Panc1 (cell line): ENCODE data around the gene CEND1. TPM values are rescaled to one million over a fixed set of nuclear protein-coding genes. Genes with fewer than 3 reads are reported as not detected.

Source experiments
- ATAC-seq: fragments of 200-7000 bp; cut with Tn5 transposase; 2 replicates; pipeline ENCODE4 v1.9.1; 2020; ENCODE audit warnings: mild to moderate bottlenecking, moderate library complexity
- BruUV-seq: library from RNA; stranded (reverse); fragments of 400-500 nt; replicated peaks from 2 replicates; lab custom pipeline; 2021; lab: Mats Ljungman, UMichigan
- CTCF ChIA-PET: fragments of 300-600 bp; sonication (Branson Sonifier 250); formaldehyde crosslinking; loops from one replicate; lab custom pipeline; 2022; ENCODE audit warnings: antibody characterized with exemption; lab: Charles Lee
- POLR2A ChIA-PET: fragments of 300-600 bp; sonication (Branson Sonifier 250); formaldehyde crosslinking; loops from one replicate; lab custom pipeline; 2022; ENCODE audit warnings: antibody characterized with exemption; lab: Charles Lee
- DNase-seq: peaks from one replicate; pipeline ENCODE4 v3.0.0-alpha.2; 2010; ENCODE audit warnings: low read depth, low spot score
- H3K27ac ChIP-seq: 2 replicates; pipeline ENCODE4 v1.5.1; 2011; ENCODE audit warnings: mild to moderate bottlenecking, low read length, inconsistent platforms
- H3K27me3 ChIP-seq: fragments of 200-500 bp; sonication (Bioruptor generic); 2 replicates; pipeline ENCODE4 v1.6.0; 2014; ENCODE audit warnings: low read length, inconsistent platforms; ENCODE audit not compliant: control insufficient read depth, insufficient read depth
- H3K36me3 ChIP-seq: fragments of 200-500 bp; sonication (Bioruptor generic); 2 replicates; pipeline ENCODE4 v1.5.1; 2014; ENCODE audit warnings: inconsistent platforms, mild to moderate bottlenecking, low read length, moderate library complexity; ENCODE audit not compliant: control insufficient read depth, insufficient read depth
- H3K4me1 ChIP-seq: 2 replicates; pipeline ENCODE4 v1.5.1; 2011; ENCODE audit warnings: inconsistent platforms, mild to moderate bottlenecking, low read length, moderate library complexity; ENCODE audit not compliant: control insufficient read depth, insufficient read depth
- H3K4me3 ChIP-seq, 2 experiments: 2 replicates each; pipeline ENCODE4 v1.5.1; 2011 to 2012; ENCODE audit warnings: low read depth in 2 of 2, low read length in 2 of 2, mild to moderate bottlenecking in 2 of 2, inconsistent platforms in 1 of 2, moderate library complexity in 1 of 2
- H3K9me3 ChIP-seq: fragments of 200-500 bp; sonication (Bioruptor generic); 2 replicates; pipeline ENCODE4 v1.5.1; 2014; ENCODE audit warnings: low read depth, mild to moderate bottlenecking, inconsistent platforms, low read length, moderate library complexity; ENCODE audit not compliant: control insufficient read depth, insufficient read depth
- POLR2AphosphoS5 ChIP-seq: IDR thresholded peaks from 2 replicates; pipeline ENCODE4 v1.6.1; 2012; ENCODE audit warnings: mild to moderate bottlenecking, low read depth, low read length, moderate library complexity
- SIN3A ChIP-seq: IDR thresholded peaks from 2 replicates; pipeline ENCODE4 v1.6.1; 2012; ENCODE audit warnings: low read depth, mild to moderate bottlenecking, low read length, moderate library complexity, borderline replicate concordance; ENCODE audit not compliant: insufficient read depth
- TCF7L2 ChIP-seq: IDR thresholded peaks from 2 replicates; pipeline ENCODE4 v1.6.1; 2011; ENCODE audit warnings: mild to moderate bottlenecking, low read depth, low read length, inconsistent platforms
- in situ Hi-C: cut with HindIII; loops from 2 replicates; pipeline ENCODE4 v1.10.0; 2016; ENCODE audit warnings: low sequenced_read_pairs, low pct_unique_long_range_greater_than_20kb
- intact Hi-C: fragments of 100-400 bp; cut with micrococcal nuclease; formaldehyde crosslinking; loops from one replicate; pipeline ENCODE4 v1.10.0; 2022; ENCODE audit not compliant: unreplicated experiment
- total RNA-seq: library from RNA; stranded (reverse); gene quantifications from one replicate; pipeline ENCODE4 v1.2.1, GENCODE V29; 2021; ENCODE audit not compliant: unreplicated experiment
- TF ChIP-seq, protein P1 (sequence below): fragments of 450-650 bp; IDR thresholded peaks from 2 replicates; pipeline ENCODE4 v1.5.1; 2017; ENCODE audit warnings: mild to moderate bottlenecking
- TF ChIP-seq, protein P2 (sequence below), 2 experiments: IDR thresholded peaks; 2 replicates each; pipeline ENCODE4 v1.6.1; 2011 to 2012; ENCODE audit warnings: low read depth in 2 of 2, control low read depth in 1 of 2, low read length in 1 of 2, mild to moderate bottlenecking in 1 of 2, moderate library complexity in 1 of 2; ENCODE audit not compliant: insufficient read depth in 1 of 2

The CEND1 gene
- total RNA-seq, 1 experiment from 2014 or later: 15.9 TPM

DNA sequence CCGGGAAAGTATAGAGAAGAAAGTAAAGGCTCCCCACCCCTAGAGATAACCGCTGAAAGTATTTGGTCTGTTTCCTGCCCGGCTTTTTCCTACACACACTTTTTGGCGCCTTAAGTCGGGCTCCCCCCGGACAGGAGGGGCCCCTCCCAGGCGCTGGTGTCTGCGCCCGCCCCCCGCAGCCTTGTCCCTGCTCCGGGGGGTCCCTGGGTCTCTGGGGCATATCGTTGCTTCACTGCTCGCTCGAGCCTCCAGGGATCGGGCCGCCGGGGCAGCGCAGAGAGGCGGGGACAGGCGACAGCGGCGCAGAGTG lies 36.9 kb upstream of the CEND1 start:
- 0 out of 2 replicates have a peak, but pooled peaks cover 2% of the 10 kb centered on the region for H3K36me3 ChIP-seq
- H3K4me1 ChIP-seq: peaks cover 62% of the 10 kb centered on the region
- CTCF ChIA-PET: no interaction called here
- 0 out of 2 replicates have a peak, but pooled peaks have one; percentile 0 for ATAC-seq
- TF ChIP-seq, protein P1, sequence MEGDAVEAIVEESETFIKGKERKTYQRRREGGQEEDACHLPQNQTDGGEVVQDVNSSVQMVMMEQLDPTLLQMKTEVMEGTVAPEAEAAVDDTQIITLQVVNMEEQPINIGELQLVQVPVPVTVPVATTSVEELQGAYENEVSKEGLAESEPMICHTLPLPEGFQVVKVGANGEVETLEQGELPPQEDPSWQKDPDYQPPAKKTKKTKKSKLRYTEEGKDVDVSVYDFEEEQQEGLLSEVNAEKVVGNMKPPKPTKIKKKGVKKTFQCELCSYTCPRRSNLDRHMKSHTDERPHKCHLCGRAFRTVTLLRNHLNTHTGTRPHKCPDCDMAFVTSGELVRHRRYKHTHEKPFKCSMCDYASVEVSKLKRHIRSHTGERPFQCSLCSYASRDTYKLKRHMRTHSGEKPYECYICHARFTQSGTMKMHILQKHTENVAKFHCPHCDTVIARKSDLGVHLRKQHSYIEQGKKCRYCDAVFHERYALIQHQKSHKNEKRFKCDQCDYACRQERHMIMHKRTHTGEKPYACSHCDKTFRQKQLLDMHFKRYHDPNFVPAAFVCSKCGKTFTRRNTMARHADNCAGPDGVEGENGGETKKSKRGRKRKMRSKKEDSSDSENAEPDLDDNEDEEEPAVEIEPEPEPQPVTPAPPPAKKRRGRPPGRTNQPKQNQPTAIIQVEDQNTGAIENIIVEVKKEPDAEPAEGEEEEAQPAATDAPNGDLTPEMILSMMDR: no peak
- POLR2A ChIA-PET: no interaction called here
- peak overlapping the region; percentile 44 to 55 for H3K4me3 ChIP-seq
- no TSS peak for BruUV-seq
- in situ Hi-C loops: no loop called here
- DNase-seq: no peak
- no peaks in the 10 kb centered on the region for H3K9me3 ChIP-seq
- peak overlapping the region; percentile 90 for H3K27ac ChIP-seq
- H3K27me3 ChIP-seq: no peaks in the 10 kb centered on the region
- intact Hi-C loops: no loop called here

DNA sequence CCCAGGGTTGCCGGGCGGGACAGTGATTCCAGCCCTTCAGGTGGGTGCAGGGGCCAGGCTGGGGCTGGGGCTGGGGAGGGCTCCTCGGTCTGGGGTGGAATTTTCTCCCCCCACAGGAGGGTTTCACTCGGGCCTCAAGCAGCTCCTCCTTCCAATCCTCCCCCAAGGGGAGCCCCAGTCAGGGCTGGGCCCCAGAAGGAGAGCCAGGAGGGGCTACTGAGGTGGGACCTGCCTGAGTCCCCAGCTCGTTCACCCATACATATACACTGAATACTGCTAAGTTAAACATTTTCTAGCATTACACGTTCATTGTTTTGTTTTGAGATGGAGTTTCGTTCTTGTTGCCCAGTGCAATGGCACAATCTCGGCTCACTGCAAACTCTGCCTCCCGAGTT lies 36.3 kb upstream of the CEND1 start:
- Histone ChIP-seq H3K4me1 (peaks cover 64% of the 10 kb centered on the region), H3K36me3 (0 out of 2 replicates have a peak, but pooled peaks cover 2% of the 10 kb centered on the region), H3K27me3 (no peaks in the 10 kb centered on the region), H3K27ac (peak overlapping the region; percentile 90), H3K4me3 (peak overlapping the region; percentile 44 to 55; a peak in 3 of 4 replicates), H3K9me3 (no peaks in the 10 kb centered on the region)
- no peak for TF ChIP-seq POLR2AphosphoS5
- TF ChIP-seq, protein P1: no peak
- TF ChIP-seq TCF7L2: no peak
- TF ChIP-seq, protein P2, sequence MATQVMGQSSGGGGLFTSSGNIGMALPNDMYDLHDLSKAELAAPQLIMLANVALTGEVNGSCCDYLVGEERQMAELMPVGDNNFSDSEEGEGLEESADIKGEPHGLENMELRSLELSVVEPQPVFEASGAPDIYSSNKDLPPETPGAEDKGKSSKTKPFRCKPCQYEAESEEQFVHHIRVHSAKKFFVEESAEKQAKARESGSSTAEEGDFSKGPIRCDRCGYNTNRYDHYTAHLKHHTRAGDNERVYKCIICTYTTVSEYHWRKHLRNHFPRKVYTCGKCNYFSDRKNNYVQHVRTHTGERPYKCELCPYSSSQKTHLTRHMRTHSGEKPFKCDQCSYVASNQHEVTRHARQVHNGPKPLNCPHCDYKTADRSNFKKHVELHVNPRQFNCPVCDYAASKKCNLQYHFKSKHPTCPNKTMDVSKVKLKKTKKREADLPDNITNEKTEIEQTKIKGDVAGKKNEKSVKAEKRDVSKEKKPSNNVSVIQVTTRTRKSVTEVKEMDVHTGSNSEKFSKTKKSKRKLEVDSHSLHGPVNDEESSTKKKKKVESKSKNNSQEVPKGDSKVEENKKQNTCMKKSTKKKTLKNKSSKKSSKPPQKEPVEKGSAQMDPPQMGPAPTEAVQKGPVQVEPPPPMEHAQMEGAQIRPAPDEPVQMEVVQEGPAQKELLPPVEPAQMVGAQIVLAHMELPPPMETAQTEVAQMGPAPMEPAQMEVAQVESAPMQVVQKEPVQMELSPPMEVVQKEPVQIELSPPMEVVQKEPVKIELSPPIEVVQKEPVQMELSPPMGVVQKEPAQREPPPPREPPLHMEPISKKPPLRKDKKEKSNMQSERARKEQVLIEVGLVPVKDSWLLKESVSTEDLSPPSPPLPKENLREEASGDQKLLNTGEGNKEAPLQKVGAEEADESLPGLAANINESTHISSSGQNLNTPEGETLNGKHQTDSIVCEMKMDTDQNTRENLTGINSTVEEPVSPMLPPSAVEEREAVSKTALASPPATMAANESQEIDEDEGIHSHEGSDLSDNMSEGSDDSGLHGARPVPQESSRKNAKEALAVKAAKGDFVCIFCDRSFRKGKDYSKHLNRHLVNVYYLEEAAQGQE (IDR thresholded peaks at IDR 0.05; ENCODE audit: insufficient read depth in 1 of 2, low read depth in 2 of 2, low read length in 1 of 2): no peak
- TF ChIP-seq SIN3A: no peak
- POLR2A ChIA-PET: interaction anchor here (0.5 kb wide), 1 partner anchor 261 kb away, joined by 3 read pairs; no protein-coding TSS in a partner anchor
- CTCF ChIA-PET: interaction anchor here (0.6 to 1.1 kb wide), 3 partner anchors 9 to 21 kb away, joined by 3 to 8 read pairs (median 5); no protein-coding TSS in a partner anchor
- DNase-seq (no peak), ATAC-seq (no peak)
- BruUV-seq: no TSS peak
- intact Hi-C loops (no loop called here), in situ Hi-C loops (no loop called here)
